ENCODE results near the gene LCTL. TPM values are rescaled to one million over a fixed set of nuclear protein-coding genes. Genes with fewer than 3 reads are reported as not detected.
"Not testable (repeated sequence)": the region's sequence is repeated elsewhere in the genome, so short reads cannot be mapped to it uniquely, and the experiment has no call there.

Gene LCTL
- total RNA-seq, 2 experiments from 2014 or later = not detected

GRCh38 chr15:66598095-66598815 is 32.5 kb upstream of the LCTL start:
- Mint-ChIP-seq H3K27me3 (peaks cover 5% of the 10 kb centered on the region), H3K4me1 (peaks cover 7% of the 10 kb centered on the region), H3K9me3 (no peaks in the 10 kb centered on the region), H3K4me3 (no peak overlapping the region), H3K27ac (no peak overlapping the region), H3K36me3 (ENCODE audit: low read depth) (no peaks in the 10 kb centered on the region)
- DNase-seq = no peak
- POLR2A ChIA-PET = no interaction called here
- CTCF ChIA-PET = no interaction called here

GRCh38 chr15:66595931-66596545 is 30.2 kb upstream of the LCTL start:
- peaks cover 5% of the 10 kb centered on the region for H3K27me3 Mint-ChIP-seq
- H3K4me3 Mint-ChIP-seq = no peak overlapping the region
- no peaks in the 10 kb centered on the region for H3K36me3 Mint-ChIP-seq (ENCODE audit: low read depth)
- POLR2A ChIA-PET = no interaction called here
- no peak for DNase-seq
- CTCF ChIA-PET = no interaction called here
- H3K4me1 Mint-ChIP-seq = peaks cover 7% of the 10 kb centered on the region
- H3K9me3 Mint-ChIP-seq = no peaks in the 10 kb centered on the region
- H3K27ac Mint-ChIP-seq = no peak overlapping the region

- Mint-ChIP-seq H3K27ac (no peak overlapping the region), H3K27me3 (peaks cover 5% of the 10 kb centered on the region), H3K36me3 (ENCODE audit: low read depth) (no peaks in the 10 kb centered on the region), H3K4me1 (peaks cover 7% of the 10 kb centered on the region), H3K4me3 (no peak overlapping the region), H3K9me3 (no peaks in the 10 kb centered on the region)
- ChIA-PET POLR2A (no interaction called here), CTCF (no interaction called here)
- no peak for DNase-seq
Measured at GRCh38 chr15:66595332-66595731, 29.5 kb upstream of the LCTL start.

GRCh38 chr15:66594836-66595235 is 29.0 kb upstream of the LCTL start:
- Mint-ChIP-seq H3K4me1 (peaks cover 7% of the 10 kb centered on the region), H3K9me3 (no peaks in the 10 kb centered on the region), H3K27me3 (peaks cover 5% of the 10 kb centered on the region), H3K27ac (no peak overlapping the region), H3K36me3 (ENCODE audit: low read depth) (no peaks in the 10 kb centered on the region), H3K4me3 (no peak overlapping the region)
- POLR2A ChIA-PET = no interaction called here
- CTCF ChIA-PET = no interaction called here
- DNase-seq = no peak

GRCh38 chr15:66594344-66594743 is 28.5 kb upstream of the LCTL start:
- DNase-seq = no peak
- Mint-ChIP-seq H3K27me3 (peaks cover 5% of the 10 kb centered on the region), H3K4me3 (no peak overlapping the region), H3K9me3 (no peaks in the 10 kb centered on the region), H3K4me1 (peaks cover 7% of the 10 kb centered on the region), H3K36me3 (ENCODE audit: low read depth) (no peaks in the 10 kb centered on the region), H3K27ac (no peak overlapping the region)
- ChIA-PET POLR2A (no interaction called here), CTCF (interaction anchor here (0.6 kb wide), 1 partner anchor 1206 kb away, joined by 3 read pairs; no protein-coding TSS in a partner anchor)

- ChIA-PET CTCF (interaction anchor here (0.5 kb wide), 1 partner anchor 734 kb away, joined by 3 read pairs; no protein-coding TSS in a partner anchor), POLR2A (no interaction called here)
- H3K36me3 Mint-ChIP-seq (ENCODE audit: low read depth) = no peaks in the 10 kb centered on the region
- H3K9me3 Mint-ChIP-seq = no peaks in the 10 kb centered on the region
- no peak for DNase-seq
- no peak overlapping the region for H3K27ac Mint-ChIP-seq
- H3K4me1 Mint-ChIP-seq = peaks cover 4% of the 10 kb centered on the region
- H3K4me3 Mint-ChIP-seq = no peak overlapping the region
- H3K27me3 Mint-ChIP-seq = peaks cover 5% of the 10 kb centered on the region
Measured at GRCh38 chr15:66593219-66593780, 27.5 kb upstream of the LCTL start.

- no peak overlapping the region for H3K4me3 Mint-ChIP-seq
- ChIA-PET CTCF (interaction anchor here (0.5 kb wide), 1 partner anchor 734 kb away, joined by 3 read pairs; no protein-coding TSS in a partner anchor), POLR2A (no interaction called here)
- H3K9me3 Mint-ChIP-seq = no peaks in the 10 kb centered on the region
- no peak overlapping the region for H3K27ac Mint-ChIP-seq
- H3K36me3 Mint-ChIP-seq (ENCODE audit: low read depth) = no peaks in the 10 kb centered on the region
- DNase-seq = no peak
- no peaks in the 10 kb centered on the region for H3K4me1 Mint-ChIP-seq
- peaks cover 9% of the 10 kb centered on the region for H3K27me3 Mint-ChIP-seq
Measured at GRCh38 chr15:66592505-66593218, 26.9 kb upstream of the LCTL start.

- H3K36me3 Mint-ChIP-seq (ENCODE audit: low read depth) = no peaks in the 10 kb centered on the region
- no peaks in the 10 kb centered on the region for H3K9me3 Mint-ChIP-seq
- peaks cover 12% of the 10 kb centered on the region for H3K27me3 Mint-ChIP-seq
- H3K27ac Mint-ChIP-seq = no peak overlapping the region
- H3K4me1 Mint-ChIP-seq = no peaks in the 10 kb centered on the region
- H3K4me3 Mint-ChIP-seq = no peak overlapping the region
- ChIA-PET POLR2A (no interaction called here), CTCF (no interaction called here)
- DNase-seq = no peak
Measured at GRCh38 chr15:66591322-66591862, 25.6 kb upstream of the LCTL start.

- Mint-ChIP-seq H3K27me3 (peaks cover 15% of the 10 kb centered on the region), H3K4me3 (no peak overlapping the region), H3K27ac (no peak overlapping the region), H3K4me1 (no peaks in the 10 kb centered on the region), H3K36me3 (ENCODE audit: low read depth) (no peaks in the 10 kb centered on the region), H3K9me3 (no peaks in the 10 kb centered on the region)
- CTCF ChIA-PET = interaction anchor here (1.2 kb wide), 1 partner anchor 12 kb away, joined by 3 read pairs; no protein-coding TSS in a partner anchor
- POLR2A ChIA-PET = no interaction called here
- DNase-seq = no peak
Measured at GRCh38 chr15:66590435-66590834, 24.6 kb upstream of the LCTL start.

- CTCF ChIA-PET = interaction anchor here (1.2 kb wide), 1 partner anchor 13 kb away, joined by 3 read pairs; no protein-coding TSS in a partner anchor
- DNase-seq; H3K27ac Mint-ChIP-seq; H3K4me3 Mint-ChIP-seq; H3K4me1 Mint-ChIP-seq; POLR2A ChIA-PET; H3K27me3 Mint-ChIP-seq; H3K9me3 Mint-ChIP-seq; H3K36me3 Mint-ChIP-seq (ENCODE audit: low read depth): not testable (repeated sequence)
Measured at GRCh38 chr15:66589429-66589828, 23.6 kb upstream of the LCTL start.

- no peak overlapping the region for H3K4me3 Mint-ChIP-seq
- no peak for DNase-seq
- no peaks in the 10 kb centered on the region for H3K9me3 Mint-ChIP-seq
- H3K27me3 Mint-ChIP-seq = peaks cover 10% of the 10 kb centered on the region
- ChIA-PET CTCF (no interaction called here), POLR2A (no interaction called here)
- no peak overlapping the region for H3K27ac Mint-ChIP-seq
- no peaks in the 10 kb centered on the region for H3K4me1 Mint-ChIP-seq
- no peaks in the 10 kb centered on the region for H3K36me3 Mint-ChIP-seq (ENCODE audit: low read depth)
Measured at GRCh38 chr15:66588971-66589370, 23.2 kb upstream of the LCTL start.

GRCh38 chr15:66588537-66588936 is 22.7 kb upstream of the LCTL start:
- no peak overlapping the region for H3K27ac Mint-ChIP-seq
- H3K4me1 Mint-ChIP-seq = no peaks in the 10 kb centered on the region
- H3K4me3 Mint-ChIP-seq = no peak overlapping the region
- no peaks in the 10 kb centered on the region for H3K36me3 Mint-ChIP-seq (ENCODE audit: low read depth)
- H3K27me3 Mint-ChIP-seq = peaks cover 10% of the 10 kb centered on the region
- DNase-seq = no peak
- ChIA-PET POLR2A (no interaction called here), CTCF (no interaction called here)
- no peaks in the 10 kb centered on the region for H3K9me3 Mint-ChIP-seq

GRCh38 chr15:66587749-66588148 is 22.0 kb upstream of the LCTL start:
- no peak overlapping the region for H3K4me3 Mint-ChIP-seq
- CTCF ChIA-PET = no interaction called here
- H3K36me3 Mint-ChIP-seq (ENCODE audit: low read depth) = no peaks in the 10 kb centered on the region
- H3K27ac Mint-ChIP-seq = no peak overlapping the region
- no peaks in the 10 kb centered on the region for H3K9me3 Mint-ChIP-seq
- no peak for DNase-seq
- H3K27me3 Mint-ChIP-seq = peaks cover 10% of the 10 kb centered on the region
- H3K4me1 Mint-ChIP-seq = no peaks in the 10 kb centered on the region
- POLR2A ChIA-PET = no interaction called here

All from activated CD4-positive, alpha-beta memory T cell treated with anti-CD3 and anti-CD28 coated beads, Interleukin-2, amount 10 ng/mL, durations not matched to agents 7 days and 5 days (primary cell).